Vagina (tissue), 2 donors: Measurements from ENCODE around the gene DNAI2. TPM values are rescaled to one million over a fixed set of nuclear protein-coding genes. Genes with fewer than 3 reads are reported as not detected.

Experiments
- DNase-seq, 2 donors: peaks; one replicate each; pipeline ENCODE4 v3.0.0-alpha.2; 2017; ENCODE audit errors: extremely low spot score in 2 of 2
- H3K27ac ChIP-seq: fragments of 200-600 bp; sonication (generic); one replicate; pipeline ENCODE4 v1.5.1; 2019
- H3K27me3 ChIP-seq: fragments of 200-600 bp; sonication (generic); one replicate; pipeline ENCODE4 v1.5.1; 2019
- H3K36me3 ChIP-seq, 2 donors: fragments of 200-600 bp; sonication (generic); one replicate each; pipeline ENCODE4 v1.5.1; 2017 to 2019
- H3K4me1 ChIP-seq: fragments of 200-600 bp; sonication (generic); one replicate; pipeline ENCODE4 v1.5.1; 2019
- H3K4me3 ChIP-seq, 2 donors: fragments of 200-600 bp; sonication (generic); 1 replicate in 1 of 2; 2 replicates in 1 of 2; pipeline ENCODE4 v1.5.1; 2016 to 2019
- H3K9me3 ChIP-seq: fragments of 200-600 bp; sonication (generic); one replicate; pipeline ENCODE4 v1.5.1; 2019
- POLR2A ChIP-seq, 2 donors: fragments of 450-650 bp; IDR thresholded peaks; one replicate each; pipeline ENCODE4 v1.6.1; 2017; ENCODE audit warnings: antibody characterized with exemption in 2 of 2, mild to moderate bottlenecking in 2 of 2, moderate library complexity in 2 of 2
- POLR2AphosphoS5 ChIP-seq, 2 donors: sonication (generic); formaldehyde crosslinking; IDR thresholded peaks; one replicate each; pipeline ENCODE4 v1.9.0; 2017; ENCODE audit warnings: antibody characterized with exemption in 2 of 2, mild to moderate bottlenecking in 2 of 2, low read depth in 1 of 2; ENCODE audit not compliant: insufficient read depth in 1 of 2
- intact Hi-C: fragments of 100-400 bp; cut with DNase I; formaldehyde crosslinking; loops from one replicate; pipeline ENCODE4 v1.15.1; 2023
- total RNA-seq: library from RNA; depleted of rRNA; stranded (reverse); fragments of >200 nt; gene quantifications from one replicate; pipeline ENCODE4 v1.2.3, GENCODE V29; 2016
- TF ChIP-seq, protein P1 (sequence below), 3 experiments: fragments of 450-650 bp in 2 of 3; fragments of 200-600 bp in 1 of 3; sonication (generic) in 1 of 3; IDR thresholded peaks; one replicate each; pipeline ENCODE4 v1.5.1; 2017 to 2019; ENCODE audit warnings: antibody characterized with exemption in 3 of 3, mild to moderate bottlenecking in 2 of 3, moderate library complexity in 2 of 3

Gene DNAI2
- total RNA-seq, 1 donor from 2014 or later: not detected

DNA sequence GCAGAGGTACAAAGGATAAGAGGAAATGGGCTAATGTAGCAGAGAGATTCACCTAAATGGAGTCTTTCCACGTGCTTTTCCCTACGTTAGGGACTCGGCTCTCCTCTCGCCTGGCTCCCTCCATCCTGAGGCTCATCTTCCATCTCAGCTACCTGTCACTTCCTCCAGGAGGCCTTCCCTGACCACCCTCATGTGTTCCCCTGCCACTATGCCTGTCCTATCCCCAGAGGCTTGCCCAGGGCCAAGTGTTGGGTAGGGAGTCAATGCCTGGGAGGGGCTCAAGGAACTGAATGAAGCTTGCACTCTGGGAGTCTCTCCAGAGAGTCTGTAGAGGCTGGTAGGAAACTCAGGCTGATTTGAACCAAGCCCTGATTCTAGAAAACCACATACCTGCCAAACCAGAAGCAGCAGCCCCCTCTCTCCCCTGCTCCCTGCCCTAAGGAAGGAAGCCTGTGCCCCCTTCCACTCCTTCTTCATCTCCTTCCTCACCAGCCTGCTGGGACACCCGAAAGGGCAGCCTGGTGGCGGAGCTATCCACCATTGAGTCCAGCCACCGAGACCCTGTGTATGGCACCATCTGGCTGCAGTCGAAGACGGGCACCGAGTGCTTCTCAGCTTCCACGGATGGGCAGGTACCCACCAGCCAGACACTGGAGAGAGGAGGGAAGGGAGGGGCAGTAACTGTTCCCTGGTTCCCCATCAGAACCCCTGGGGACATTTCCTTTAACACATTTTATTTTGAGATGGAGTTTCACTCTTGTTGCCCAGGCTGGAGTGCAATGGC, 25.4 kb downstream of the DNAI2 start:
- no peak overlapping the region for H3K4me3 ChIP-seq
- H3K9me3 ChIP-seq: no peaks in the 10 kb centered on the region
- no peaks in the 10 kb centered on the region for H3K4me1 ChIP-seq
- intact Hi-C loops: loop anchor here (10.0 kb wide), 1 partner anchor 65 kb away; the partner anchor contains the start of genes BTBD17 and GPR142
- TF ChIP-seq, protein P1, sequence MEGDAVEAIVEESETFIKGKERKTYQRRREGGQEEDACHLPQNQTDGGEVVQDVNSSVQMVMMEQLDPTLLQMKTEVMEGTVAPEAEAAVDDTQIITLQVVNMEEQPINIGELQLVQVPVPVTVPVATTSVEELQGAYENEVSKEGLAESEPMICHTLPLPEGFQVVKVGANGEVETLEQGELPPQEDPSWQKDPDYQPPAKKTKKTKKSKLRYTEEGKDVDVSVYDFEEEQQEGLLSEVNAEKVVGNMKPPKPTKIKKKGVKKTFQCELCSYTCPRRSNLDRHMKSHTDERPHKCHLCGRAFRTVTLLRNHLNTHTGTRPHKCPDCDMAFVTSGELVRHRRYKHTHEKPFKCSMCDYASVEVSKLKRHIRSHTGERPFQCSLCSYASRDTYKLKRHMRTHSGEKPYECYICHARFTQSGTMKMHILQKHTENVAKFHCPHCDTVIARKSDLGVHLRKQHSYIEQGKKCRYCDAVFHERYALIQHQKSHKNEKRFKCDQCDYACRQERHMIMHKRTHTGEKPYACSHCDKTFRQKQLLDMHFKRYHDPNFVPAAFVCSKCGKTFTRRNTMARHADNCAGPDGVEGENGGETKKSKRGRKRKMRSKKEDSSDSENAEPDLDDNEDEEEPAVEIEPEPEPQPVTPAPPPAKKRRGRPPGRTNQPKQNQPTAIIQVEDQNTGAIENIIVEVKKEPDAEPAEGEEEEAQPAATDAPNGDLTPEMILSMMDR (IDR thresholded peaks at IDR 0.05): no peak
- TF ChIP-seq POLR2A (IDR thresholded peaks at IDR 0.05): no peak
- no peak for TF ChIP-seq POLR2AphosphoS5 (IDR thresholded peaks at IDR 0.05; ENCODE audit: insufficient read depth in 1 of 2, low read depth in 1 of 2)
- H3K36me3 ChIP-seq: no peaks in the 10 kb centered on the region
- H3K27ac ChIP-seq: no peak overlapping the region
- DNase-seq: no peak
- H3K27me3 ChIP-seq: no peaks in the 10 kb centered on the region

GRCh38 chr17:74303305-74303704, 29.3 kb downstream of the DNAI2 start:
- TF ChIP-seq POLR2A (IDR thresholded peaks at IDR 0.05): no peak
- TF ChIP-seq, protein P1 (IDR thresholded peaks at IDR 0.05): no peak
- TF ChIP-seq POLR2AphosphoS5 (IDR thresholded peaks at IDR 0.05; ENCODE audit: insufficient read depth in 1 of 2, low read depth in 1 of 2): no peak
- H3K27ac ChIP-seq: no peak overlapping the region
- no peaks in the 10 kb centered on the region for H3K9me3 ChIP-seq
- no peaks in the 10 kb centered on the region for H3K36me3 ChIP-seq
- no peaks in the 10 kb centered on the region for H3K27me3 ChIP-seq
- no peak overlapping the region for H3K4me3 ChIP-seq
- intact Hi-C loops: loop anchor here (10.0 kb wide), 1 partner anchor 61 kb away; the partner anchor contains the start of genes BTBD17 and GPR142
- no peaks in the 10 kb centered on the region for H3K4me1 ChIP-seq
- DNase-seq: no peak

GRCh38 chr17:74304184-74304583, 30.1 kb downstream of the DNAI2 start:
- H3K4me1 ChIP-seq: no peaks in the 10 kb centered on the region
- H3K36me3 ChIP-seq: no peaks in the 10 kb centered on the region
- intact Hi-C loops: loop anchor here (10.0 kb wide), 1 partner anchor 61 kb away; the partner anchor contains the start of genes BTBD17 and GPR142
- H3K9me3 ChIP-seq: no peaks in the 10 kb centered on the region
- no peaks in the 10 kb centered on the region for H3K27me3 ChIP-seq
- no peak for DNase-seq
- H3K4me3 ChIP-seq: no peak overlapping the region
- H3K27ac ChIP-seq: no peak overlapping the region
- no peak for TF ChIP-seq POLR2A (IDR thresholded peaks at IDR 0.05)
- no peak for TF ChIP-seq POLR2AphosphoS5 (IDR thresholded peaks at IDR 0.05; ENCODE audit: insufficient read depth in 1 of 2, low read depth in 1 of 2)

DNA sequence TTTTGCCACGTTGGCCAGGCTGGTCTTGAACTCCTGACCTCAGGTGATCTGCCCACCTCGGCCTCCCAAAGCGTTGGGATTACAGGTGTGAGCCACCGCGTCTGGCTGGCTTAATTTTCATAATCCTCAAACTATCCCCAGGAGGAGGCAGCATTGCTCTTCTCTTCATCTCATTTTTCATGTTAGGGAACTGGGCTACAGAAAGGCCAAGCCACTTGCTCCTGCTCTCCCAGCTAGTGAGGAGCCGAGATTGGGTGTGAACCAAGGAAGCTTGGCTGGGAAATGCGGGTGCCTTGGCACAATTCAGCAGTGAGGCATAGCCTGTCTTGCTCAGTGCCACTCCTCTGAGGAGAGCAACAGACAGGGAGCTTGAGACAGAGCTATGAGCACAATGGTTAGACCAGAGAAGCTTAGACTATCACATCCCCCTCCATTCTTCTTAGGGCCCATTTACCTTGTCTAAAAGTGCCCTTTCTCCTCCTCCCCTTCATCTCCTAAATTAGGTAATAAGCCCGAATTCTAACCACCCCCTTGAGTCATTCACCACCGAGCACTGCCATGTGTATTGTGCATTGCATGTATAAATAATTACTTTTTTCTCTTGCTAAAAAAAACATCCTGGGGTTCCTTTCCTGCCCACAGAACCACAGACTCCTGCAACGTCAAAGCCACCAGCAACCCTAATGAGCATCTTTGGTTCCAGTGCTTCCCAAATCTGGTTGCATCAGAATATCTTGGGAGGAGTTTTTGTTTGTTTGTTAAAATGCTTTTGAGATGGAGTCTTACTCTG, 32.0 kb downstream of the DNAI2 start:
- Histone ChIP-seq H3K27ac (no peak overlapping the region), H3K36me3 (no peaks in the 10 kb centered on the region), H3K4me3 (no peak overlapping the region), H3K27me3 (no peaks in the 10 kb centered on the region), H3K4me1 (no peaks in the 10 kb centered on the region), H3K9me3 (no peaks in the 10 kb centered on the region)
- no peak for TF ChIP-seq POLR2A (IDR thresholded peaks at IDR 0.05)
- intact Hi-C loops: loop anchor here (10.0 kb wide), 1 partner anchor 59 kb away; the partner anchor contains the start of genes BTBD17 and GPR142
- DNase-seq: no peak

GRCh38 chr17:74307984-74308773, 34.1 kb downstream of the DNAI2 start:
- intact Hi-C loops: loop anchor here (10.0 kb wide), 1 partner anchor 57 kb away; the partner anchor contains the start of genes BTBD17 and GPR142
- TF ChIP-seq POLR2AphosphoS5 (IDR thresholded peaks at IDR 0.05; ENCODE audit: insufficient read depth in 1 of 2, low read depth in 1 of 2) (no peak), POLR2A (IDR thresholded peaks at IDR 0.05) (no peak)
- TF ChIP-seq, protein P1 (IDR thresholded peaks at IDR 0.05): no peak
- Histone ChIP-seq H3K4me1 (no peaks in the 10 kb centered on the region), H3K27me3 (no peaks in the 10 kb centered on the region), H3K27ac (no peak overlapping the region), H3K9me3 (no peaks in the 10 kb centered on the region), H3K4me3 (no peak overlapping the region), H3K36me3 (no peaks in the 10 kb centered on the region)
- no peak for DNase-seq
